Choroid plexus epithelial cell (primary cell): ENCODE measurements around the gene ARHGEF7.
"Not testable (repeated sequence)": the region's sequence is repeated elsewhere in the genome, so short reads cannot be mapped to it uniquely, and the experiment has no call there.

Source experiments
- DNase-seq: peaks from one replicate; pipeline ENCODE4 v3.0.0-alpha.2; 2010; ENCODE audit warnings: low read depth
- H3K4me3 ChIP-seq: 2 replicates; pipeline ENCODE4 v1.5.1; 2011; ENCODE audit warnings: low read depth, mild to moderate bottlenecking, control low read depth, low read length, moderate library complexity
- TF ChIP-seq, protein P1 (sequence below): conservative IDR thresholded peaks from 2 replicates; pipeline ENCODE4 v1.5.1; 2011; ENCODE audit warnings: low read depth, mild to moderate bottlenecking, control low read depth, inconsistent platforms, low read length, moderate library complexity

ARHGEF7 gene

DNA sequence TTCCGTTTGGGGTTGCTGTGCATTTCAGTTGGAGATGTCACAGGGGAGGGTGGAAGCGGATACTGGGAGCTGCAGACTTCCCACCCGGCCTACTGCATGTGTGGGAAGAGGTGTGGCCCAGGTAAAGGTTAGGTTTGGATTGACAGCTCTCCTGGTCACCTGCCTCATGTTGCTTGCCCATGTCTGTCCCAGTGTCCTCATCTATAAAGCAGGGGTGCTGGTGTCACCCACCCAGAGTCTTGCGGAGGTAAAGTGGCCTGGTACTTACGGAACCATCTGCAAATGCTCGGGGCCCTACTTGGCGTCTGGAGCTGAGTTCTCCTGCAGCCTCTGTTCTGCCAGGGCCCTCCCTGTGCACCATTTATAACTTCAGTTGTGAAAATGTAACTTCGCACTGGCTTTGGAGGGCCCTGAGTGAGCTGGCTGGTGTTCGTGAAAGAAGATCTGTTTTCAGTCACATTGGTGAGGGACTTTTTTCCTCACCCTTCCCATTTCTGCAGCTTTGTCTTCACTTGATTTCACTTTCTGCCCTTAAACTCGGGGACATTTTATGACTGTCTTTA, 140.2 kb downstream of the ARHGEF7 start:
- no peak for DNase-seq
- H3K4me3 ChIP-seq = no peak overlapping the region
- TF ChIP-seq, protein P1, sequence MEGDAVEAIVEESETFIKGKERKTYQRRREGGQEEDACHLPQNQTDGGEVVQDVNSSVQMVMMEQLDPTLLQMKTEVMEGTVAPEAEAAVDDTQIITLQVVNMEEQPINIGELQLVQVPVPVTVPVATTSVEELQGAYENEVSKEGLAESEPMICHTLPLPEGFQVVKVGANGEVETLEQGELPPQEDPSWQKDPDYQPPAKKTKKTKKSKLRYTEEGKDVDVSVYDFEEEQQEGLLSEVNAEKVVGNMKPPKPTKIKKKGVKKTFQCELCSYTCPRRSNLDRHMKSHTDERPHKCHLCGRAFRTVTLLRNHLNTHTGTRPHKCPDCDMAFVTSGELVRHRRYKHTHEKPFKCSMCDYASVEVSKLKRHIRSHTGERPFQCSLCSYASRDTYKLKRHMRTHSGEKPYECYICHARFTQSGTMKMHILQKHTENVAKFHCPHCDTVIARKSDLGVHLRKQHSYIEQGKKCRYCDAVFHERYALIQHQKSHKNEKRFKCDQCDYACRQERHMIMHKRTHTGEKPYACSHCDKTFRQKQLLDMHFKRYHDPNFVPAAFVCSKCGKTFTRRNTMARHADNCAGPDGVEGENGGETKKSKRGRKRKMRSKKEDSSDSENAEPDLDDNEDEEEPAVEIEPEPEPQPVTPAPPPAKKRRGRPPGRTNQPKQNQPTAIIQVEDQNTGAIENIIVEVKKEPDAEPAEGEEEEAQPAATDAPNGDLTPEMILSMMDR = no peak

DNA sequence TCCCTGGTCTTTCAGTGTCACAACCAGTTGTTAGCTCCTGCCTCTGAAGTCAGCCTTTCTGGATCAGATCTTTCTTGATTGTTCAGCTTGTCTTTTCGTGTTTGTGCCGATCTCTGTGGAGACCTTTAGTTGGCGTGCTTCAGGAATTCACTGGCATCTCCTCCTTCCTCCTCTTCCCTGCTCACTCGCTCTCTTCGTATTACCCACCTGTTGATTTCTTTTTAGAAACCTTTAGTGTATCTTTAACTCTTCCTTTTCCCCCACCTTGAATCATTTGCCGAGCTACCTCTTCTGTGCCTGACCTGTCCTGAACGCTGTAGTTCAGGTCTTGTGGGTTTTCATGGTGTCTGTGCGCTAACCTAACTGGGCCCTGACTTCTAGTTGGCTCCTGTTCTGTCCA, 141.3 kb downstream of the ARHGEF7 start:
- DNase-seq = no peak
- TF ChIP-seq, protein P1 = no peak
- no peak overlapping the region for H3K4me3 ChIP-seq

DNA sequence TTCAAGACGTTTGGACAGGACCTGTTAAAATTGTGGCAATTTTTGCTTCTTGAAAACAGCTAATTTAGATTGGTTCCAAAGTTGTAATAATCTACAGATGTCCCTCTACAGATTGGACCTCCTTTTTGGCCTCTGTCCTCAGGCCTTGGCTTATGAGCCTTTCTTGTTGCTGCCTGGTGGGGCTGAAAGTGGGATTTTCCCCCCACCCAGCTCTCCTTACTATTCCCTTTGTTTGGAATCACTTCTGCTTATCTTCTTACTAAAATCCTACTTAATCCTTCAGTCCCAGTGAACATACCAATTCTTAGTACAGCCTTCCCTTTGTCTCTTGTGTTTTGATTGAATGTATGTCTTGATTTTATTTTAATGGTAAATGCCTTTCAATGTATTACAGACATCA, 141.8 kb downstream of the ARHGEF7 start:
- TF ChIP-seq, protein P1 = no peak
- no peak for DNase-seq
- H3K4me3 ChIP-seq = no peak overlapping the region

DNA sequence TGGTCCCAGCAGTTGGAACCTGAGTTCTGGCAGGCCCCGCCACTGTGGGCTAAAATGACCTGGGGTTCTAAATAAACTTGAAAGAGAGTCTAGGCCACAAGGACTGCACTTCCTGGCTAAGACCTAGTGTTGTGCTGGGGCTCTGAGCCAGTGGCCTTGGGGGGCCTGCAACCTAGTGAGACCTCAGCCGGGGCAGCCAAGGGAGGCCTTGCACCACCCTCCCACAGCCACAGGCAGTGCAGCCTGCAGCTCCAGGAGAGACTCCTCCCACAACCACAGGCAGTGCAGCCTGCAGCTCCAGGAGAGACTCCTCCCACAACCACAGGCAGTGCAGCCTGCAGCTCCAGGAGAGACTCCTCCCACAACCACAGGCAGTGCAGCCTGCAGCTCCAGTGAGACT, 142.8 kb downstream of the ARHGEF7 start:
- DNase-seq = peak; percentile 20
- H3K4me3 ChIP-seq = not testable (repeated sequence)

DNA sequence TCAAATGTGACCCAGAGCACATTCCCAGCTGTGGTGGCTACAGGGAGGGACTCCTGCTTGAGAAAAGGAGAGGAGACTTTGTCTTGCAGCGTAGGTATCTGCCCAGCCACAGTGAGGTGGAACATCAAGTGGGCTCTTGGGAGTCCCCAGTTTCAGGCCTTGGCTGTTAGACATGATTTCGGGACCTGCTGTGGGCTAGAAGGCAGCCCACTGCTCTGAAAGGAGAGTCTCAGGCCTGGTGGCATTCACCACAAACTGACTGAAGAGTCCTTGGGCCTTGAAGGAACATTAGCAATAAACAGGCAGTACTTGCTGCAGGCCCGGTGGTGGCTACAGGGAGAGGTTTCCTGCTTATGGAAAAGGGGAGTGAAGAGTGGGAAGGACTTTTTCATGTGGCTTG, 143.5 kb downstream of the ARHGEF7 start:
- TF ChIP-seq, protein P1 = no peak
- DNase-seq = no peak
- no peak overlapping the region for H3K4me3 ChIP-seq

DNA sequence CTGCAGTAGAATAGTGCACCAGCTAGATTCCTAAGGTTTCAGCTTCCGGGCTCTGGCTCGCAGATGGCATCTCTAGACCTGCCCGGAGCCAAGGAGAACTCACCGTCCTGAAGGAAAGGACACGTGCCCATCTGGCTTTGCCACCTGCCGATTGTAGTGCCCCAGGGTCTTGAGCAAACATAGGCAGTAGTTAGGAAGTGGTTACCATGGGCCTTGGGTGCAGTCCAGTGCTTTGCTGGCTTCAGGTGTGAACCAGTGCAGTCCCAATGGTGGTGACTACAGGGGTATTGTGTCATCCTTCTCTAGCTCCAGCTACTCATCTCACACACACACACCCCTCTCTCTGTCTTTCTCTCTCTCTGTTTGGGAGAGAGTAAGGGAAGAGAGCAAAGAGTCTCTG, 143.9 kb downstream of the ARHGEF7 start:
- H3K4me3 ChIP-seq = no peak overlapping the region
- no peak for DNase-seq
- TF ChIP-seq, protein P1 = no peak

DNA sequence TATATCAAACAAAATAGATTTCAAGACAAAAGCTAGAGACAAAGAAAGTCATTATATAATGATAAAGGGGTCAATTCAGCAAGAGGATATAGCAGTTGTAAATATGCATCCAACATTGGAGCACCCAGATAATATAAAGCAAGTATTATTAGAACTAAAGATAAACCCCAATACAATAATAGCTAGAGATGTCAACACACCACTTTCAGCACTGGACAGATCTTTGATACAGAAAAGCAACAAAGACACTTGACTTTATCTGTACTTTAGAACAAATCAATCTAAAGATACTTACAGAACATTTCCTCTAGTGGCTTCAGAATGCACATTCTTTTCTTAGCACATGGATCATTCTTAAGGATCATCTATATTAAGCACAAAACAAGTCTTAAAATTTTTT, 146.2 kb downstream of the ARHGEF7 start:
- no peak overlapping the region for H3K4me3 ChIP-seq
- no peak for DNase-seq
- TF ChIP-seq, protein P1 = no peak
